Right lobe of liver (tissue), 6 donors: ENCODE data around the gene KCNJ5. TPM values are rescaled to one million over a fixed set of nuclear protein-coding genes. Genes with fewer than 3 reads are reported as not detected.

ENCODE experiments used
- ATAC-seq, 4 donors: fragments of 200-7000 bp; cut with Tn5 transposase; one replicate each; pipeline ENCODE4 v1.9.1; 2020; ENCODE audit warnings: mild to moderate bottlenecking in 4 of 4, moderate library complexity in 4 of 4
- DNase-seq, 3 donors: peaks; one replicate each; pipeline ENCODE4 v3.0.0-alpha.2; 2020
- H3K27ac ChIP-seq, 3 donors: fragments of 200-600 bp; one replicate each; pipeline ENCODE4 v1.8.0; 2022
- H3K27me3 ChIP-seq, 2 donors: fragments of 200-600 bp; one replicate each; pipeline ENCODE4 v1.8.0; 2022
- H3K36me3 ChIP-seq, 4 donors: fragments of 200-600 bp; sonication (generic) in 1 of 4; one replicate each; pipeline versions ENCODE4 v1.5.1 to v1.8.0; 2017 to 2022; ENCODE audit warnings: control low read depth in 1 of 4
- H3K4me1 ChIP-seq, 4 donors: fragments of 200-600 bp; sonication (generic) in 1 of 4; one replicate each; pipeline versions ENCODE4 v1.5.1 to v1.8.0; 2017 to 2022; ENCODE audit warnings: control low read depth in 1 of 4
- H3K4me3 ChIP-seq, 3 donors: fragments of 200-600 bp; one replicate each; pipeline ENCODE4 v1.8.0; 2022
- H3K9me3 ChIP-seq, 4 donors: fragments of 200-600 bp; sonication (generic) in 1 of 4; one replicate each; pipeline versions ENCODE4 v1.5.1 to v1.8.0; 2017 to 2022; ENCODE audit warnings: control low read depth in 1 of 4
- POLR2A ChIP-seq: fragments of 450-650 bp; IDR thresholded peaks from one replicate; pipeline ENCODE4 v1.6.1; 2017; ENCODE audit warnings: antibody characterized with exemption, mild to moderate bottlenecking
- WGBS: methylation state at CpG from one replicate; pipeline ENCODE4 v1.1.6; 2018; ENCODE audit warnings: low coverage, low lambda C conversion rate; ENCODE audit not compliant: insufficient coverage; ENCODE audit errors: missing lambda C conversion rate; 5-methylcytosine and 5-hydroxymethylcytosine counted together
- intact Hi-C, 2 donors: fragments of 100-400 bp; cut with DNase I; formaldehyde crosslinking; loops; one replicate each; pipeline versions ENCODE4 v1.11.2 to v1.14.1; 2022
- total RNA-seq, 6 experiments: library from RNA; depleted of rRNA in 2 of 6; stranded (reverse); fragments of >200 nt in 2 of 6; fragmentation: NEBNext Ultra II Directional in 3 of 6; extraction: Animal tissue kit (Norgen Biotek cat#: 25700) in 3 of 6; gene quantifications; one replicate each; pipeline versions ENCODE4 v1.1.0 to v1.2.4, GENCODE V29; 2016 to 2023
- TF ChIP-seq, protein P1 (sequence below), 4 donors: fragments of 200-600 bp in 3 of 4; fragments of 450-650 bp in 1 of 4; IDR thresholded peaks; one replicate each; pipeline versions ENCODE4 v1.5.1 to v1.8.0; 2016 to 2022; ENCODE audit warnings: antibody characterized with exemption in 4 of 4, mild to moderate bottlenecking in 2 of 4
- donor health status: DM: no; HTN: yes; CAD: no.
- donor health status: DM: no; HTN: no; CAD: no.
- donor health status: DM: no; HTN: no; CAD: no.
- donor health status: DM: no; HTN: yes; CAD: no.
- donor health status: DM: no; HTN: yes; CAD: no.

KCNJ5 gene
- total RNA-seq, 6 experiments from 2014 or later, result 0.05 to 0.80 (median 0.11) TPM

DNA sequence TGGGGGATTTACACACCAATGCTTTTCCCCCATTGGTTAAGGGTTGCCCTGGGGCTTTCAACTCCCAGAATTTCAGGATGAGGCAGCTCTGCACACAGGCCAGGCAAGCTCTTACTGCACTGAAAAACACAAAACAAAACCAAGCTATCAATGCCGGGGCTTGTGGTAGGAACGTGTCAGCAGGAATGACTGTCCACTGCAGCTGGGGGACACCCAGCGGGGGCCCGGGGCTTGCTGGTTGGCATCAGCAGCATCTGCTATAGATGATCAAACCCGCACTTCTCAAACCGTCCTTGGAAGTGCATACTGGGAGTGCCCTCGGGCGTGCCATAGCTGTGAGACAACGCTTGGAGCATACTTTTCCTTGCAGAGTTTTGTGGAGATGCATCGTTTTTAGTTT, 43.8 kb downstream of the KCNJ5 start:
- ATAC-seq (no peak), DNase-seq (no peak)
- intact Hi-C loops, result no loop called here
- TF ChIP-seq, protein P1, sequence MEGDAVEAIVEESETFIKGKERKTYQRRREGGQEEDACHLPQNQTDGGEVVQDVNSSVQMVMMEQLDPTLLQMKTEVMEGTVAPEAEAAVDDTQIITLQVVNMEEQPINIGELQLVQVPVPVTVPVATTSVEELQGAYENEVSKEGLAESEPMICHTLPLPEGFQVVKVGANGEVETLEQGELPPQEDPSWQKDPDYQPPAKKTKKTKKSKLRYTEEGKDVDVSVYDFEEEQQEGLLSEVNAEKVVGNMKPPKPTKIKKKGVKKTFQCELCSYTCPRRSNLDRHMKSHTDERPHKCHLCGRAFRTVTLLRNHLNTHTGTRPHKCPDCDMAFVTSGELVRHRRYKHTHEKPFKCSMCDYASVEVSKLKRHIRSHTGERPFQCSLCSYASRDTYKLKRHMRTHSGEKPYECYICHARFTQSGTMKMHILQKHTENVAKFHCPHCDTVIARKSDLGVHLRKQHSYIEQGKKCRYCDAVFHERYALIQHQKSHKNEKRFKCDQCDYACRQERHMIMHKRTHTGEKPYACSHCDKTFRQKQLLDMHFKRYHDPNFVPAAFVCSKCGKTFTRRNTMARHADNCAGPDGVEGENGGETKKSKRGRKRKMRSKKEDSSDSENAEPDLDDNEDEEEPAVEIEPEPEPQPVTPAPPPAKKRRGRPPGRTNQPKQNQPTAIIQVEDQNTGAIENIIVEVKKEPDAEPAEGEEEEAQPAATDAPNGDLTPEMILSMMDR (IDR thresholded peaks at IDR 0.05), result no peak
- no peak for TF ChIP-seq POLR2A
- no peaks in the 10 kb centered on the region for H3K36me3 ChIP-seq
- no peaks in the 10 kb centered on the region for H3K27me3 ChIP-seq
- no peak overlapping the region for H3K4me3 ChIP-seq
- H3K27ac ChIP-seq, result no peak overlapping the region
- WGBS, result 88% methylated on average over 5 of the region's 10 CpGs
- H3K9me3 ChIP-seq, result no peaks in the 10 kb centered on the region
- H3K4me1 ChIP-seq, result no peaks in the 10 kb centered on the region

DNA sequence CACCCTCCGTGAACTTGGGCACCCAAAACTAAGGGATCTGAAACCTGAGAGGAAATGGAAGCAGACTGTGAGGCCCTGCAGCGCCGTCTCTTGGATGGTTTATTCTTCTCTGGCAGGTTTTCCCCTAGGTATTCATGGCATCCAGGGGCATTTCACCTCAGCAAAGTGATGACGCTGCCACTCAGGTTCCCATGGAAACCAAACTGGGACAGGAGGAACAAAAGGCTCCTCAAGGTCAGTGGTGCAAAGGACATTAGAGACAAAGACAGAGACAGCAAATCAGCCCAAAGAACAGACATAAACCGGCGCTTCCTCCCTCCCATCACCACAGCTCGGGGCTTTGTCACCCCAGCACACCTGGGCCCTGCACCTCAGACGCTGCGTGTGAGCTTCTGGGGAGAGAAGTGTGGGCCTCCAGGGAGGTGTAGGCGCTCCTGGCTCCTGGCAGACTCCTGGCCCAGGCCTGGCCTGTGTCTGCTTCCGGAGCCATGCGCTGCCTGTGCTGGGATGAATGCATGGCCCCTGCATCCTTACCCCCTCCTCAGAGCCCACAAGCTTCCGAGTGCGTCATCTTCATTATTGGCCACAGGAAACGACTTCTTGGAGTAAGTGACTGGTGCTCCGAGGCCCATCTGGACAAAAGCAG, 45.6 kb downstream of the KCNJ5 start:
- 79% methylated on average over 2 of the region's 16 CpGs for WGBS

DNA sequence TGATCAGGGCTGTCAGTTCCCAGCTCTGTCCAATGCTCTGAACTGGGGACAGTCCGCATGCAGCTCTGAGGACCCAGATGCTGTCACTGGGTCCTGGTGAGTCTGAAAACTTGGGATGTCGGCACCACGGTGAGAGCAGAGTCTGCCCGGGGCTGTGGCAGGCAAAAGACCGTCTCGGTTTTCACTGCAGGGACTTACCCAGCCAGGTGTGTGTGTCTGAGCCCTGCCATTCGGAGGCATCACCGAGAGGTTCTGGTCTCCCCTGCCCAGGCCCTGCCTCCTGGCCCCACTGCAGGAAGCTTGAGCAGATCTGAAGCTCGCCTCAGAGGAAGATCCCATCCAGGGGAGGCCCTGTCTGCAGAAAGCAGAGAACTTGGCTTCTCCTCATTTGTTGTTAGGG, 46.3 kb downstream of the KCNJ5 start:
- WGBS, result no CpG with 5 or more reads among the region's 9 CpGs
- intact Hi-C loops, result no loop called here
- ATAC-seq, result no peak

More for the DNA sequence above, 45.6 kb downstream of the KCNJ5 start:
- DNase-seq, result no peak
- TF ChIP-seq, protein P1 (IDR thresholded peaks at IDR 0.05), result no peak
- TF ChIP-seq POLR2A, result no peak
- no peaks in the 10 kb centered on the region for H3K36me3 ChIP-seq
- ATAC-seq, result no peak
- H3K27me3 ChIP-seq, result no peaks in the 10 kb centered on the region
- no peak overlapping the region for H3K27ac ChIP-seq
- no peaks in the 10 kb centered on the region for H3K4me1 ChIP-seq
- no peak overlapping the region for H3K4me3 ChIP-seq
- intact Hi-C loops, result no loop called here
- no peaks in the 10 kb centered on the region for H3K9me3 ChIP-seq

DNA sequence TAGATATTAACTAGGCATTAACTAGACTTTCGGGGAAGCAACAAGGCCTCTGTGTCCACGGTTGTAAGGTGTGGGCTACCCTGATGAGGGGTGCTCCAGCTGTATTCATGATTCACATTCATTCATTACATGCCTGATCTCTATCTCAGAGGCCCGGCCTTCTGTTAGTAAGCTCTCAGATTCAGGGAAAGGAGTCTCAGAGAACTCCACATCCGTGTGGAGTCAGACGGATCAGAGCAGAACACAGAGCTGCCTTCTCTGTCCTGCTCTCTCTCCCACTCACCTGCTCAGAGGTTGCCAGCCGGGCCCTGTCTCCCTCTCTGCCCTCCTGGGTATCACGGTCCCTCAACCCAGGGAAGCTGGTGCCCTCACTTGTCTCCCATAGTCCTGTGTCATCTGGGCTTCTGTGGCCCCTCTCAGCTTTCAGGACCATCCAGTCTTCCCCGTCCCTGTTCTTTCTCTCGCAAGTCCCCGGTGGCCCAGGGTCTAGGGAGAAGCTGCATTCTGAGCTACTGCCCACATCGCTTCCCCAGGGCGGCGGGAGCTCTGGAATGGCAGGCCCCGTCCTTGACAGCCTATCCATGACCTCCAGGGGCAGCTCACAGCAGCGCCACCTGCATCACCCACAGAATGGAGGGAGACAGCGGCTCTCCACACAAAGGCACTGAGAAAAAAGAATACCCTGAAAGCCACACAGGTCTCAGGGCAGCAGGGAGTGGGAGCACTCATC, 47.2 kb downstream of the KCNJ5 start:
- no peaks in the 10 kb centered on the region for H3K27me3 ChIP-seq
- H3K9me3 ChIP-seq, result no peaks in the 10 kb centered on the region
- intact Hi-C loops, result no loop called here
- H3K36me3 ChIP-seq, result no peaks in the 10 kb centered on the region
- no peak for DNase-seq
- no peak overlapping the region for H3K4me3 ChIP-seq
- WGBS, result 79% methylated on average over 4 of the region's 16 CpGs
- H3K4me1 ChIP-seq, result no peaks in the 10 kb centered on the region
- H3K27ac ChIP-seq, result no peak overlapping the region
- TF ChIP-seq, protein P1 (IDR thresholded peaks at IDR 0.05), result no peak
- no peak for TF ChIP-seq POLR2A
- ATAC-seq, result no peak

More for the DNA sequence above, 46.3 kb downstream of the KCNJ5 start:
- TF ChIP-seq, protein P1 (IDR thresholded peaks at IDR 0.05), result no peak
- TF ChIP-seq POLR2A, result no peak
- H3K27ac ChIP-seq, result no peak overlapping the region
- no peak overlapping the region for H3K4me3 ChIP-seq
- no peaks in the 10 kb centered on the region for H3K27me3 ChIP-seq
- H3K9me3 ChIP-seq, result no peaks in the 10 kb centered on the region
- H3K36me3 ChIP-seq, result no peaks in the 10 kb centered on the region
- no peak for DNase-seq
- H3K4me1 ChIP-seq, result no peaks in the 10 kb centered on the region
